Activated naive CD8-positive, alpha-beta T cell treated with anti-CD3 and anti-CD28 coated beads, Interleukin-2, amount 50 U/mL, for 16 hours (primary cell): ENCODE data around the gene C12orf57.

Experiments used
- DNase-seq: peaks from one replicate; pipeline ENCODE4 v3.0.0-alpha.2; 2020; ENCODE audit warnings: low read depth, low spot score

Gene C12orf57

GRCh38 chr12:6917491-6918231 is 26.2 kb upstream of the C12orf57 start:
- no peak for DNase-seq

GRCh38 chr12:6919588-6919987 is 24.2 kb upstream of the C12orf57 start:
- DNase-seq = no peak

DNA sequence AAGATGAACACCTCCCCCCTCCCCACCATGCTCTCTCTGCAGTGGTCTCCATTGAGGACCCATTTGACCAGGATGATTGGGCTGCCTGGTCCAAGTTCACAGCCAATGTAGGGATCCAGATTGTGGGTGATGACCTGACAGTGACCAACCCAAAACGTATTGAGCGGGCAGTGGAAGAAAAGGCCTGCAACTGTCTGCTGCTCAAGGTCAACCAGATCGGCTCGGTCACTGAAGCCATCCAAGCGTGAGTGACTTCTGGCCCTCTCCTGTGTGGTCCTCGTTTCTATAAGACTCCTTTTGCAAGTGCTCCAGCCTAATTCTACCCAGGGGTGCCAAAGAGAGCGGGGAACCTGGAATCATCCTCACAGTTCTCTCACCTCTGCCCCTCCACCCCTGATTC is 22.3 kb upstream of the C12orf57 start:
- no peak for DNase-seq

DNA sequence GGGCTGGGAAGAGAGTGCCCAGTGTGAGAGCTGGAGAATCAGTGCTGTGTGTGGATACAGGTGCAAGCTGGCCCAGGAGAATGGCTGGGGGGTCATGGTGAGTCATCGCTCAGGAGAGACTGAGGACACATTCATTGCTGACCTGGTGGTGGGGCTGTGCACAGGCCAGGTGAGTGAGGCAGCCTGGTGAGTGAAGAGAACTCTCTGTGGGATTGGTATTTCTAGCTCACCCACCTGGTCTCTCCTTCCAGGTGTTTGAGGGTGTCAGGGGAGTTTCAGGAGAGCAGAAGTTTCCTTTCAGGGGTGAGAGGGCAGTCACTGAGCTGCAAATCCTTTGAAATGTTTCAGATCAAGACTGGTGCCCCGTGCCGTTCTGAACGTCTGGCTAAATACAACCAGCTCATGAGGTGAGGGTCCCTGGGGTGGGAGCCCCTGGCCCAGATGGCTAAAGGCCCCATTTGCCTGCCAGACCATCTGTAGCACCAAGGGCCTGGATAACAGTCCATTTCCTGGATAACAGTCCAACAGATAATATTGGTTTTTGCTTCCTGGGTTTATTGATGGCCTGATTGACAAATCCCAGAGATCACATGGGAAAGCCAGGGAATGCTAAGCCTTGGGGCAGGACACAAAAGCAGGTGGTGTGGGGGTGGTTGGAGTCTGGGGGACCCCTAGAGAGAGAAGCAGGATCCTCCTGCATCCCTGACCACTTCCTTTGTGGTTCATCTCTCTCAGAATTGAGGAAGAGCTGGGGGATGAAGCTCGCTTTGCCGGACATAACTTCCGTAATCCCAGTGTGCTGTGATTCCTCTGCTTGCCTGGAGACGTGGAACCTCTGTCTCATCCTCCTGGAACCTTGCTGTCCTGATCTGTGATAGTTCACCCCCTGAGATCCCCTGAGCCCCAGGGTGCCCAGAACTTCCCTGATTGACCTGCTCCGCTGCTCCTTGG is 21.6 kb upstream of the C12orf57 start:
- no peak for DNase-seq

DNA sequence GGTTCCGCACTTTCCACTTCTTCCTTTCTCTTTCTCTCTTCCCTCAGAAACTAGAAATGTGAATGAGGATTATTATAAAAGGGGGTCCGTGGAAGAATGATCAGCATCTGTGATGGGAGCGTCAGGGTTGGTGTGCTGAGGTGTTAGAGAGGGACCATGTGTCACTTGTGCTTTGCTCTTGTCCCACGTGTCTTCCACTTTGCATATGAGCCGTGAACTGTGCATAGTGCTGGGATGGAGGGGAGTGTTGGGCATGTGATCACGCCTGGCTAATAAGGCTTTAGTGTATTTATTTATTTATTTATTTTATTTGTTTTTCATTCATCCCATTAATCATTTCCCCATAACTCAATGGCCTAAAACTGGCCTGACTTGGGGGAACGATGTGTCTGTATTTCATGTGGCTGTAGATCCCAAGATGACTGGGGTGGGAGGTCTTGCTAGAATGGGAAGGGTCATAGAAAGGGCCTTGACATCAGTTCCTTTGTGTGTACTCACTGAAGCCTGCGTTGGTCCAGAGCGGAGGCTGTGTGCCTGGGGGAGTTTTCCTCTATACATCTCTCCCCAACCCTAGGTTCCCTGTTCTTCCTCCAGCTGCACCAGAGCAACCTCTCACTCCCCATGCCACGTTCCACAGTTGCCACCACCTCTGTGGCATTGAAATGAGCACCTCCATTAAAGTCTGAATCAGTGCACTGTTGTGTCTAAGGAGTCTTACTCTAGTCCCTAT is 20.7 kb upstream of the C12orf57 start:
- DNase-seq = no peak

DNA sequence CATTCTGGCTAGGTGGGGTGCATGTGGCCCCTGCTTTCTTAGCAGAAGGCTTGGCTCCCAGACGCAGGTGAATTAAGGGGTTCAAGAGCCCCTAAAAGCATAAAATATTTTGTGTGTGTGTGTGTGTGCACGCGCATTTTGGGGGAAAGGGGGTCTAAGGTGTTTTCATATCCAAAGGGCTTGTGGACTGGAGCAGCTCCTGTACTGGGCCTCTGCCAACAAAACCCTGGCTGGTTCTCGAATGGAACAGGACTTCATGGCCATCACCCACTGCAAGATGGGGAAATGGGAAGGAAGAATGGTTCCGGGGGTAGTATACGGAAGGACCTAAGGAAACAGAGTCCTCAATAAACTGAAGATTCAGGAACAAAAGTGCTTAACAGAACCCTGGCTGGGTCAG is 20.0 kb upstream of the C12orf57 start:
- no peak for DNase-seq

DNA sequence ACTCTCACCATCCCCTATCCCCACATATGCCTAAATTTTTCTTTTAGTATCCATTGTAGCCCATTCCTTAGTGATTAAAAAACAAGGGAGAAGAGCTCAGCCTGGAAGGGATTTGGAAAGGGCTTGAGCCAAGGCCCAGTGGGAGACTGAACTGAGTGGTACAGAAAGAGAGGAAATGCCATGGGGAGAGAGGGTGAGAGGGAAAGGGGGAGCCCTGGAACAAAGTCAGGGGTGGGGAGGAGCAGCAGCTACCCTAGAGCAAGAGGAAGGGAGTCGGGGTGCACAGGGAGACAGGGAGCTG is 18.6 kb upstream of the C12orf57 start:
- no peak for DNase-seq

DNA sequence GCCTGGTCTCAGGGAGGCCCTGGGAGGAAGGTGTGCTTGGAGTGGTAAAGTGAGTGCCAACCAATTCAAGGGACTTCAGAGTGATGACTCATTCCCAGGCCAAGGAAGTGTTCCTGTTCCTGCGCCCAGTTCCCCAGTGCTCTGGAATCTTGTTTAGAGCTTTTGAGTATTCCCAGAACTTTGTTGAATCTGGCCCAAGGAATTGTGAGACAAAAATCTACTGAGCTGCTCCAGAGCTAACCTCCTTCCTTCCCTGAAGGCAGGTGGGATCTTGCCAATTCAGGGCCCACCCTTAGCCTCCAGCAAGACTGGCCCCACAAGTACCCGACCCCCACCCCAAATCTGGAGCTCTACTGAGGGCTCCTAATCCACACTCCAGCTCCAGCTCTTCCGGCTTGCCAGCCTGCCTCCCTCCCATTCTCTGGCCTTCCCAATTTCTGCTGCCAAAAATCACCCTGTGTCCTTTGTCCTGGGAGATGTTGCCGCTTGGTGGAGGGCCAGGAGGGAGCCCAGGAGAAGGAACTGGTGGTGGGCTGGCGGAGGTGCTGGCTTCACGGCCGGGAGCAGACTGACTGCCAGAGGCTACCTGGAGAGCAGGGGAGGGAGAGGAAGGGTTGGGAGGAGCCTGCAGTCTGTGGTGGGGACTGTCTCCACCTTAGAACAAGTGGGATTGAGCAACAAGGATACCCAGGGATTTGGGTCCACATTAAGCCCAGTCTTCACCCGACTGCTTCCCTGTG is 18.1 kb upstream of the C12orf57 start:
- DNase-seq = no peak

DNA sequence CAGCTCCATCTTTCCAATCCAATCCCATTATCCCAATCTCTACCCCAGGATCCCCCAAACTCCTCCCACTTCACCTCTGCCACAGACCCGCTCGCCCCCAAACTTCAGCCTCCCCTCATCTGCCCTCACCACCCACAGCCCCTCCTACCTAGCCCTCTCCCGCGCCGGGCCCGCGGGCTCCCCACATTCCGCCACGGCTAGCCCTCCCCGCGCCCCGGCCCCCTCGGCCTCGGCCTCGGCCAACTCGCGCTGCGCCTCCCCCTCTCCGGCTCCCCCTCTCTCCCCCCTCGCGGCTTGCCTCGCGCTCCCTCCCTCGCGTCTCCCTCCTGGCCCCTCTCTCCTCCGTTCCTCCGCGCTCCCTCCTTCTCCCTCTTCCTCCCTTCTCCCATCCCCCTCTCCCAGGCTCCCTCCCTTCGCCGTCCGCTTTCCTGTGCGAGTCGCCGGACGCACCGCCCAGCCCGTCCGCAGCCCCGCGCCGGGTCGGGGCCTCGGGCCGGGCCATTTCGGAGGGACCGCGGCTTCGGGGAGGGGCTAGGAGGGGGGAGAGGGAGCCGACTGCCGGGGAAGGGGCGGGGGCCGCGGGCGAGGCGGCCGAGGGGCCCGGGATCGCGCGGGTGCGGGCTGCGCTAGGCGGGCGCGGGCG is 16.3 kb upstream of the C12orf57 start, which contains the start of gene ATN1:
ATN1 (plus strand) TSS at position 581 of the 643 bp plus-strand sequence. CDS start 6,043 bp downstream, outside the sequence.
- no peak for DNase-seq

GRCh38 chr12:6928022-6928702 is 15.7 kb upstream of the C12orf57 start:
- no peak for DNase-seq

DNA sequence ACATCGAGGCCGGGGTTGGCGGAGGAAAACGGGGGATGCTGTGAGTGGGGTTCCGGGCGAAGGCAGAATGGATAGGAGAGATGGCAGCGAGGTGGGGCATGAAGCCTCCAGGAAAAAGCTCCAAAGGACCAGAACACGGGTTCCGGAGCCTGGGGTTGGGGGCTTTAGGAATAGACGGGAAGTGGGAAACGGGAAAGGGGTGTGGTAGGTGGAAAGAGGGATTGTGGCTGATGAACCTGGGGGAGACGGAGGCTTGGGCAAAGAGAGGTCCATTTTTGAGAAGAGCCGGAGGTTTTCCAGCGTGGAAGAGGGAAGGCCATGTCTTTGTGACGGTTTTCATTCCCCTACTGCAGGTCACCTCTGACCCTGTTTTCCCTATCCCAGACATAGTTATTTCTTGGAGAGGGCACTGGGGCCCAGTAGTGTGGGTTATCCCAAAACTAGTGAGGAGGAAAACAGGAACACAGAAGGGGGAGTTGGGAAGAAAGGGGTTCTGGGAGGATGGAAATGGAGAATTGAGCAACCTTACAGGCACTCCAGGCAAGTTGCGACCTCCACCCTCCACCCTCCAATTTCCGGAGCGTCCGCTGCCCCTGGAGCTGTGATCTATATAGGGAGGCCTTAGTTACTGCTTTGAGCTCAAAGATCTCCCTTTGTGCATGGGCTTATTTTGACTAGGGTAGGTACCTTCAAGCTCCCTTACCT is 15.0 kb upstream of the C12orf57 start:
- no peak for DNase-seq

GRCh38 chr12:6929466-6930452 is 14.1 kb upstream of the C12orf57 start:
- DNase-seq = no peak

GRCh38 chr12:6932766-6933165 is 11.1 kb upstream of the C12orf57 start:
- DNase-seq = no peak

- DNase-seq = no peak
These were observed 9.7 kb upstream of the C12orf57 start for GRCh38 chr12:6934110-6934509.

DNA sequence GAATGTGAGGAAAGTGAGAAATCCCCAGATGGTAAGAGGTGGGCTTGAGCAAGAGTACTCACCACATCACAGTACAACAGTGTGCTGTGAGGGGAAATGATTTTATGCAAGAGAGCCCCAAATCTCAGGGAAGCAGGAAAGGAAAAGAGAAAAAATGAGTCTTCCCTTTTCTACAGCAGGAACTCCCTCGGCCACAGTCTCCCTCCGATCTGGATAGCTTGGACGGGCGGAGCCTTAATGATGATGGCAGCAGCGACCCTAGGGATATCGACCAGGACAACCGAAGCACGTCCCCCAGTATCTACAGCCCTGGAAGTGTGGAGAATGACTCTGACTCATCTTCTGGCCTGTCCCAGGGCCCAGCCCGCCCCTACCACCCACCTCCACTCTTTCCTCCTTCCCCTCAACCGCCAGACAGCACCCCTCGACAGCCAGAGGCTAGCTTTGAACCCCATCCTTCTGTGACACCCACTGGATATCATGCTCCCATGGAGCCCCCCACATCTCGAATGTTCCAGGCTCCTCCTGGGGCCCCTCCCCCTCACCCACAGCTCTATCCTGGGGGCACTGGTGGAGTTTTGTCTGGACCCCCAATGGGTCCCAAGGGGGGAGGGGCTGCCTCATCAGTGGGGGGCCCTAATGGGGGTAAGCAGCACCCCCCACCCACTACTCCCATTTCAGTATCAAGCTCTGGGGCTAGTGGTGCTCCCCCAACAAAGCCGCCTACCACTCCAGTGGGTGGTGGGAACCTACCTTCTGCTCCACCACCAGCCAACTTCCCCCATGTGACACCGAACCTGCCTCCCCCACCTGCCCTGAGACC is 8.2 kb upstream of the C12orf57 start:
- no peak for DNase-seq

GRCh38 chr12:6936194-6936635 is 7.6 kb upstream of the C12orf57 start:
- DNase-seq = no peak

DNA sequence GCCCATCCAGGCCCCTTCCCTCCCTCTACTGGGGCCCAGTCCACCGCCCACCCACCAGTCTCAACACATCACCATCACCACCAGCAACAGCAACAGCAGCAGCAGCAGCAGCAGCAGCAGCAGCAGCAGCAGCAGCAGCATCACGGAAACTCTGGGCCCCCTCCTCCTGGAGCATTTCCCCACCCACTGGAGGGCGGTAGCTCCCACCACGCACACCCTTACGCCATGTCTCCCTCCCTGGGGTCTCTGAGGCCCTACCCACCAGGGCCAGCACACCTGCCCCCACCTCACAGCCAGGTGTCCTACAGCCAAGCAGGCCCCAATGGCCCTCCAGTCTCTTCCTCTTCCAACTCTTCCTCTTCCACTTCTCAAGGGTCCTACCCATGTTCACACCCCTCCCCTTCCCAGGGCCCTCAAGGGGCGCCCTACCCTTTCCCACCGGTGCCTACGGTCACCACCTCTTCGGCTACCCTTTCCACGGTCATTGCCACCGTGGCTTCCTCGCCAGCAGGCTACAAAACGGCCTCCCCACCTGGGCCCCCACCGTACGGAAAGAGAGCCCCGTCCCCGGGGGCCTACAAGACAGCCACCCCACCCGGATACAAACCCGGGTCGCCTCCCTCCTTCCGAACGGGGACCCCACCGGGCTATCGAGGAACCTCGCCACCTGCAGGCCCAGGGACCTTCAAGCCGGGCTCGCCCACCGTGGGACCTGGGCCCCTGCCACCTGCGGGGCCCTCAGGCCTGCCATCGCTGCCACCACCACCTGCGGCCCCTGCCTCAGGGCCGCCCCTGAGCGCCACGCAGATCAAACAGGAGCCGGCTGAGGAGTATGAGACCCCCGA is 7.0 kb upstream of the C12orf57 start:
- no peak for DNase-seq
